ENCODE data around the gene SMIM27. TPM values are rescaled to one million over a fixed set of nuclear protein-coding genes. Genes with fewer than 3 reads are reported as not detected.
"Not testable (repeated sequence)": the region's sequence is repeated elsewhere in the genome, so short reads cannot be mapped to it uniquely, and the experiment has no call there.

Gene SMIM27
- total RNA-seq, 4 donors from 2014 or later, result 1.1 to 5.3 (median 2.0) TPM

GRCh38 chr9:32590898-32591297 lies 38.8 kb downstream of the SMIM27 start:
- Histone ChIP-seq H3K9me3 (no peaks in the 10 kb centered on the region), H3K4me1 (no peaks in the 10 kb centered on the region), H3K4me3 (no peak overlapping the region), H3K27me3 (peaks cover 0 to 19% (median 0%) of the 10 kb centered on the region in 4 donors), H3K36me3 (no peaks in the 10 kb centered on the region), H3K27ac (no peak overlapping the region)
- intact Hi-C loops (cut with DNase I), result loop anchor here (5.0 kb wide), 1 partner anchor 376 kb away; no protein-coding TSS in a partner anchor
- no peak for DNase-seq
- WGBS, 2 donors, result 29 to 64% methylated on average over 1 of the region's 1 CpG
- TF ChIP-seq, protein P1, sequence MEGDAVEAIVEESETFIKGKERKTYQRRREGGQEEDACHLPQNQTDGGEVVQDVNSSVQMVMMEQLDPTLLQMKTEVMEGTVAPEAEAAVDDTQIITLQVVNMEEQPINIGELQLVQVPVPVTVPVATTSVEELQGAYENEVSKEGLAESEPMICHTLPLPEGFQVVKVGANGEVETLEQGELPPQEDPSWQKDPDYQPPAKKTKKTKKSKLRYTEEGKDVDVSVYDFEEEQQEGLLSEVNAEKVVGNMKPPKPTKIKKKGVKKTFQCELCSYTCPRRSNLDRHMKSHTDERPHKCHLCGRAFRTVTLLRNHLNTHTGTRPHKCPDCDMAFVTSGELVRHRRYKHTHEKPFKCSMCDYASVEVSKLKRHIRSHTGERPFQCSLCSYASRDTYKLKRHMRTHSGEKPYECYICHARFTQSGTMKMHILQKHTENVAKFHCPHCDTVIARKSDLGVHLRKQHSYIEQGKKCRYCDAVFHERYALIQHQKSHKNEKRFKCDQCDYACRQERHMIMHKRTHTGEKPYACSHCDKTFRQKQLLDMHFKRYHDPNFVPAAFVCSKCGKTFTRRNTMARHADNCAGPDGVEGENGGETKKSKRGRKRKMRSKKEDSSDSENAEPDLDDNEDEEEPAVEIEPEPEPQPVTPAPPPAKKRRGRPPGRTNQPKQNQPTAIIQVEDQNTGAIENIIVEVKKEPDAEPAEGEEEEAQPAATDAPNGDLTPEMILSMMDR (IDR thresholded peaks at IDR 0.05), result no peak

DNA sequence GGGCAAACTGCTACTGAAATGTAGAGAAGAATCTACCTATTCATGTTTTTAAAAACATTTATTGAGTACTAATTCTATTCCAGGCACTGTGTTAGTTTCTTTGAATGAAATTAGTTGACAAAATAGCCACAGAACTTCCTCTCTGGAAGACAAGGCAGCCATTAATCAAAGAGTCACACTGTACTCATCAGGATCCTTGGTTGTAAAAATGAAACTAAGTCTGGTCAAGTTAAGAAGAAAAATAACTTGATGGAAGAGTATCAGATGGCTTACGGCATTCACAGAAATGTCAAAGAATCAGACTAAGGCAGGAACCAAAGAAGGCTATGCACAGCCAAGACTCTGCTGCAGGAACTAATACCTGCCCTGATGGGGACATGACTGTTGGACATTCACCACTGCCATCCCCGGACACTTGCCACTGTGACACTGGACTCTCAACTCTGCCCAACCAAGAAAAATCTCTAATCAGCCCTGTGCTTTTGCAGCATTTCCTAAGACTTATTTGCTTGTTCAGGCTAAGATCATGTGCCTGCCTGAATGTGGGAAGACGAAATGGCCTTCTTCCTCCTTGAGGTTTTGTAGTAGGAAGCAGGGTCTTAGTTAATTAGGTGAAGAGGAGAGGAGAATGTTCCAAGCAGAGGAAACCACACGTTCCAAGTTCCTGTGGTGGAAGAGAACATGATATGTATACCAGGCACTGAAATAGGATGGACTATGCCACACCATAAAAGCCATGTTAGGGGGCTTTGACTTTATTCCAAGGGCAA lies 44.2 kb downstream of the SMIM27 start:
- intact Hi-C loops (cut with DNase I), result no loop called here
- H3K36me3 ChIP-seq, result no peaks in the 10 kb centered on the region
- no peaks in the 10 kb centered on the region for H3K4me1 ChIP-seq
- no peaks in the 10 kb centered on the region for H3K9me3 ChIP-seq
- TF ChIP-seq, protein P1 (IDR thresholded peaks at IDR 0.05), result no peak
- DNase-seq, result no peak
- peaks cover 0 to 2% (median 0%) of the 10 kb centered on the region in 4 donors for H3K27me3 ChIP-seq
- no peak overlapping the region for H3K4me3 ChIP-seq
- 60 to 65% methylated on average over 4 of the region's 4 CpGs for WGBS, 2 donors
- no peak overlapping the region for H3K27ac ChIP-seq

DNA sequence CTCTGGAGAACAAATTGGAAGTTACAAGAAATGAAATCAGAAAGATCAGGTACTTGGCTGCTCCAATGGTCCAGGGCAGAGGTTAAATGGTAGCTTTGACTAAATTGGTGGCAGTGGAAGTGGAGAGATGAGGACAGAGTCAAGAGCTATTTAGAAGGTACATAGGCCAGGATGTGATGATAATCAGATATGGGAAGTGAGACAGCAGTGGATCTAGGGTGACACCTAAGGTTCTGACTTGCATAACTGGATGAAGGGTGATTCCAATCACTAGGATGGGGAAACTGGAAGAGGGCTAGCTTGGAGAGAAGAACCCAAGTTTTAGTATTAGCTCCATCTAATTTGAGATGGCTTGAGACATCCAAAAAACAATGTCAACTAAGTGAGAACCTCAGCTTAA lies 44.8 kb downstream of the SMIM27 start:
- intact Hi-C loops (cut with DNase I), result no loop called here
- TF ChIP-seq, protein P1 (IDR thresholded peaks at IDR 0.05), result no peak
- no peak for TF ChIP-seq POLR2A (IDR thresholded peaks at IDR 0.05)
- Histone ChIP-seq H3K9me3 (no peaks in the 10 kb centered on the region), H3K27me3 (peaks cover 0 to 4% (median 0%) of the 10 kb centered on the region in 4 donors), H3K4me3 (no peak overlapping the region), H3K4me1 (no peaks in the 10 kb centered on the region), H3K36me3 (no peaks in the 10 kb centered on the region), H3K27ac (no peak overlapping the region)
- no peak for DNase-seq

GRCh38 chr9:32599021-32599420 lies 46.9 kb downstream of the SMIM27 start:
- H3K4me1 ChIP-seq; H3K9me3 ChIP-seq; H3K4me3 ChIP-seq; intact Hi-C loops (cut with DNase I); H3K27me3 ChIP-seq; DNase-seq; H3K27ac ChIP-seq; H3K36me3 ChIP-seq: not testable (repeated sequence)
- 49 to 78% methylated on average over 3 of the region's 3 CpGs for WGBS, 2 donors

Other genes starting within 250 kb of the SMIM27 start
- gene ACO1, start 167.7 kb upstream of the SMIM27 start, total RNA-seq, result 10 to 100 TPM; 10.7 to 25.7 (median 21.5) TPM
- 10 to 100 TPM in 1 of 4 donors, 1 to 10 TPM in 3; 6.5 to 10.4 (median 8.4) TPM for gene RIGI, start 26.1 kb upstream of the SMIM27 start, total RNA-seq
- 10 to 100 TPM; 12.2 to 19.8 (median 16.0) TPM for gene TOPORS, start 259 bp downstream of the SMIM27 start, total RNA-seq
- gene NDUFB6, start 20.8 kb downstream of the SMIM27 start, total RNA-seq, result 10 to 100 TPM; 33.7 to 83.7 (median 48.3) TPM
- not detected for gene TAF1L, start 83.3 kb downstream of the SMIM27 start, total RNA-seq
- gene TMEM215, start 231.2 kb downstream of the SMIM27 start, total RNA-seq, result not detected

All from esophagus squamous epithelium (tissue), 5 donors.